HepG2 (cell line): Measurements from ENCODE around the gene USP19. TPM values are rescaled to one million over a fixed set of nuclear protein-coding genes. Genes with fewer than 3 reads are reported as not detected.

ENCODE experiments used
- DR1 ChIP-seq: sonication (generic); formaldehyde crosslinking; IDR thresholded peaks from 2 replicates; pipeline ENCODE4 v1.8.0; 2021; ENCODE audit warnings: mild to moderate bottlenecking, missing genetic modification reagents, inconsistent platforms
- EP300 ChIP-seq, 3 experiments: sonication (generic) in 1 of 3; formaldehyde crosslinking in 1 of 3; IDR thresholded peaks; 2 replicates each; pipeline versions ENCODE4 v1.5.1 to v1.6.1; 2011 to 2020; ENCODE audit warnings: low read depth in 2 of 3, low read length in 2 of 3, borderline replicate concordance in 1 of 3, improper control_type of control experiment in 1 of 3, mild to moderate bottlenecking in 1 of 3, missing genetic modification reagents in 1 of 3, moderate library complexity in 1 of 3
- HMG20B ChIP-seq: conservative IDR thresholded peaks from 2 replicates; pipeline ENCODE4 v1.6.1; 2016; ENCODE audit warnings: missing genetic modification reagents, missing compliant biosample characterization
- HMGA1 ChIP-seq: sonication (generic); formaldehyde crosslinking; conservative IDR thresholded peaks from 2 replicates; pipeline ENCODE4 v1.4.0; 2020; ENCODE audit warnings: missing genetic modification reagents
- KDM5A ChIP-seq: fragments of 200-600 bp; sonication (generic); IDR thresholded peaks from 2 replicates; pipeline ENCODE4 v1.7.0; 2018; ENCODE audit warnings: antibody characterized with exemption, mild to moderate bottlenecking, low read length, borderline replicate concordance
- MAFK ChIP-seq, 2 experiments: IDR thresholded peaks in 1 of 2; conservative IDR thresholded peaks in 1 of 2; 2 replicates each; pipeline ENCODE4 v1.6.1; 2011; ENCODE audit warnings: improper control_type of control experiment in 2 of 2, low read length in 2 of 2
- MBD4 ChIP-seq: IDR thresholded peaks from 2 replicates; pipeline ENCODE4 v1.6.1; 2012; ENCODE audit warnings: low read length, inconsistent platforms, borderline replicate concordance
- NCOA2 ChIP-seq: sonication (generic); formaldehyde crosslinking; IDR thresholded peaks from 2 replicates; pipeline ENCODE4 v1.8.0; 2022; ENCODE audit warnings: inconsistent platforms
- NFIB ChIP-seq: sonication (generic); formaldehyde crosslinking; IDR thresholded peaks from 2 replicates; pipeline ENCODE4 v1.9.0; 2021; ENCODE audit warnings: missing genetic modification reagents, mild to moderate bottlenecking, borderline replicate concordance
- RARA ChIP-seq: IDR thresholded peaks from 2 replicates; pipeline ENCODE4 v1.6.1; 2016; ENCODE audit warnings: missing genetic modification reagents, missing compliant biosample characterization
- SMYD3 ChIP-seq: sonication (generic); formaldehyde crosslinking; IDR thresholded peaks from 2 replicates; pipeline ENCODE4 v1.8.1; 2023; ENCODE audit warnings: mild to moderate bottlenecking, missing genetic modification reagents
- ZHX1 ChIP-seq: sonication (generic); formaldehyde crosslinking; IDR thresholded peaks from 2 replicates; pipeline ENCODE4 v1.8.1; 2022; ENCODE audit warnings: low read depth, mild to moderate bottlenecking, missing genetic modification reagents
- ZNF251 ChIP-seq: sonication (generic); formaldehyde crosslinking; IDR thresholded peaks from 2 replicates; pipeline ENCODE4 v1.9.0; 2021; ENCODE audit warnings: mild to moderate bottlenecking, missing genetic modification reagents
- ZNF331 ChIP-seq: sonication (generic); formaldehyde crosslinking; IDR thresholded peaks from 2 replicates; pipeline ENCODE4 v1.4.0; 2020; ENCODE audit warnings: missing genetic modification reagents
- ZNF354B ChIP-seq: sonication (generic); formaldehyde crosslinking; IDR thresholded peaks from 2 replicates; pipeline ENCODE4 v1.8.0; 2022; ENCODE audit warnings: mild to moderate bottlenecking, missing genetic modification reagents
- ZNF496 ChIP-seq: sonication (generic); formaldehyde crosslinking; IDR thresholded peaks from 2 replicates; pipeline ENCODE4 v1.8.1; 2023; ENCODE audit warnings: mild to moderate bottlenecking, moderate library complexity, missing genetic modification reagents; ENCODE audit not compliant: insufficient replicate concordance
- ZNF530 ChIP-seq: sonication (generic); formaldehyde crosslinking; IDR thresholded peaks from 2 replicates; pipeline ENCODE4 v1.5.0; 2020; ENCODE audit warnings: low read depth, mild to moderate bottlenecking, missing genetic modification reagents
- polyA plus RNA-seq, 8 experiments: library from polyadenylated mRNA; depleted of rRNA in 3 of 8; stranded (reverse) in 7 of 8; unstranded in 1 of 8; fragments of >200 nt; fragmentation: Illumina TruSeq in 4 of 8; extraction: Trizol in 4 of 8; gene quantifications; 2 replicates each; pipeline versions ENCODE4 v1.2.1 to v1.2.3, GENCODE V29; 2011 to 2016; ENCODE audit warnings: low read depth in 4 of 8, missing spikeins in 1 of 8, mixed read lengths in 1 of 8; ENCODE audit not compliant: insufficient read depth in 1 of 8
- total RNA-seq, 5 experiments: library from RNA; depleted of rRNA; stranded (reverse); fragments of >200 nt; fragmentation: Illumina TruSeq; extraction: Trizol; gene quantifications; 2 replicates each; pipeline ENCODE4 v1.2.3, GENCODE V29; 2016; ENCODE audit warnings: low read depth in 1 of 5
- TF ChIP-seq, protein P1 (sequence below): sonication (generic); formaldehyde crosslinking; IDR thresholded peaks from 2 replicates; pipeline ENCODE4 v1.5.0; 2020; ENCODE audit warnings: missing genetic modification reagents
- TF ChIP-seq, protein P2 (sequence below): sonication (generic); formaldehyde crosslinking; IDR thresholded peaks from 2 replicates; pipeline ENCODE4 v1.5.0; 2020; ENCODE audit warnings: mild to moderate bottlenecking, missing genetic modification reagents
- TF ChIP-seq, protein P3 (sequence below): sonication (generic); formaldehyde crosslinking; IDR thresholded peaks from 2 replicates; pipeline ENCODE4 v1.8.0; 2022; ENCODE audit warnings: low read depth, missing genetic modification reagents

Gene USP19
- total and polyA plus RNA-seq, 2 of the 13 experiments (the other 11 are each of a cell fraction or from before 2014, with no cell fraction given), result 28.3 to 31.7 TPM

DNA sequence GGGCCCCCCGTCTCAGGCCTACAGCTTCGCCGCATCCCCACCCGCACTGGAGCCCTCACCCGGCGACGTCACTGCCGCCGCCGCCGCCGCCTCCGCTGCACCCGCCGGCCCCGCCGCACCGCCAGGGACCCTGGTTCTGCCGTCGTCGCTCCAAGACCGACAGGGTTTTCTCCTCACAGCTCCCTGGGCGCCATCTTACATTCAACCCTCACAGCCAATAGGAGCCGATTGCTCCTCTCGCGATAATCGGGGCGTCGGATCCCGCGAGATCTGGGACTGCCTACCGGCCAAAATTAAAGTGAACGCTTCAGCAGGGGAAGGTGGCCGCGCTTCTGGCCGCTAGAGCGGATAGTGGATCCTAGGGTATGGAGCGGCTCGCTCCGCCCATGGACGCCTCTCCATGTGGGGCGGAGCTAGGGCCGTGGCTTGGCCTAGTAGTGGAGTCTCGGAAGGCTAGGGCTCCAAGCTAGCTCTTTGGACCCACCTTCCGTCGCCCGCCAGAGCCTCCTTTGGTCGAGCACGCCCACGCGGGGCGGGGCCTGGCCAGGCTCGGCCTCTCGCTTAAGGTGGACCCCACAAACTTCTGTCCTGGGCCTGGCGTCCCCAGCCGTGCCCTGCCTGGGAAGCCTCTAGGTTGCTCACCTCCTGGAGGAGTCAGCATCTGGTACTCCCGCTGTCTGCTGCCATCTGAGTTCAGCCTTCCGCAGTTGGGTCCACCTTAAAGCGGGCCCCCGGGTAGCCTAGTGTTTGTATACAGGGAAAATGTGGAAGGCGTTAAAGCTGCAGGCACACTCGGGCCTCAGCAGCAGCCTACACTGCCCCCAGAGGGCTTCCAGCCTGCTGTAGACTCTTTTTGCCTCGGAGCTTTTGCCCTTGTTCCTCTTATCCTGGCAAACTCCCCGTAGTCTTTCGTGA lies 26.5 kb downstream of the USP19 start, which contains the start of gene QRICH1 (continued):
- TF ChIP-seq, protein P1, sequence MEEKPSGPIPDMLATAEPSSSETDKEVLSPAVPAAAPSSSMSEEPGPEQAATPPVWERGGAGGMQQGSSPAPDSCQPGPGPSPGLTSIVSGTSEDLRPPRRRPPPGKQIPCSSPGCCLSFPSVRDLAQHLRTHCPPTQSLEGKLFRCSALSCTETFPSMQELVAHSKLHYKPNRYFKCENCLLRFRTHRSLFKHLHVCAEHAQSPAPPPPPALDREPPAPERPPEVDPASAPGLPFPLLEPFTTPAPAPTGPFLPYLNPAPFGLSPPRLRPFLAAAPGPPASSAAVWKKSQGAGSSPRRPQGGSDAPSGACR (CRISPR knock-in tag), result no peak
- TF ChIP-seq NFIB (CRISPR knock-in tag) (no peak), MAFK (conservative IDR thresholded peaks at IDR 0.05 in 1 of 2, IDR thresholded peaks at IDR 0.05 in 1 of 2; ENCODE audit: low read length in 2 of 2) (no peak), ZNF530 (CRISPR knock-in tag) (no peak), DR1 (CRISPR knock-in tag) (peak; percentile 49; the same call in 1 of the 2 replicates), MBD4 (no peak), EP300 (IDR thresholded peaks at IDR 0.05; ENCODE audit: low read depth in 2 of 2, low read length in 2 of 2) (no peak; a peak in 1 of 4 replicates), EP300 (CRISPR knock-in tag; IDR thresholded peaks at IDR 0.05; ENCODE audit: borderline replicate concordance) (no peak), HMGA1 (CRISPR knock-in tag) (no peak), RARA (CRISPR knock-in tag) (no peak; the same call in 1 of the 2 replicates), SMYD3 (CRISPR knock-in tag) (0 out of 2 replicates have a peak, but pooled peaks have one; percentile 35), KDM5A (peak; percentile 94), ZNF354B (CRISPR knock-in tag) (no peak), ZHX1 (CRISPR knock-in tag) (0 out of 2 replicates have a peak, but pooled peaks have one; percentile 58), ZNF496 (no peak), HMG20B (CRISPR knock-in tag) (no peak), ZNF251 (CRISPR knock-in tag) (no peak; the same call in 1 of the 2 replicates), NCOA2 (CRISPR knock-in tag) (no peak; the same call in 1 of the 2 replicates), ZNF331 (peak; percentile 37; the same call in 1 of the 2 replicates)
- TF ChIP-seq, protein P2, sequence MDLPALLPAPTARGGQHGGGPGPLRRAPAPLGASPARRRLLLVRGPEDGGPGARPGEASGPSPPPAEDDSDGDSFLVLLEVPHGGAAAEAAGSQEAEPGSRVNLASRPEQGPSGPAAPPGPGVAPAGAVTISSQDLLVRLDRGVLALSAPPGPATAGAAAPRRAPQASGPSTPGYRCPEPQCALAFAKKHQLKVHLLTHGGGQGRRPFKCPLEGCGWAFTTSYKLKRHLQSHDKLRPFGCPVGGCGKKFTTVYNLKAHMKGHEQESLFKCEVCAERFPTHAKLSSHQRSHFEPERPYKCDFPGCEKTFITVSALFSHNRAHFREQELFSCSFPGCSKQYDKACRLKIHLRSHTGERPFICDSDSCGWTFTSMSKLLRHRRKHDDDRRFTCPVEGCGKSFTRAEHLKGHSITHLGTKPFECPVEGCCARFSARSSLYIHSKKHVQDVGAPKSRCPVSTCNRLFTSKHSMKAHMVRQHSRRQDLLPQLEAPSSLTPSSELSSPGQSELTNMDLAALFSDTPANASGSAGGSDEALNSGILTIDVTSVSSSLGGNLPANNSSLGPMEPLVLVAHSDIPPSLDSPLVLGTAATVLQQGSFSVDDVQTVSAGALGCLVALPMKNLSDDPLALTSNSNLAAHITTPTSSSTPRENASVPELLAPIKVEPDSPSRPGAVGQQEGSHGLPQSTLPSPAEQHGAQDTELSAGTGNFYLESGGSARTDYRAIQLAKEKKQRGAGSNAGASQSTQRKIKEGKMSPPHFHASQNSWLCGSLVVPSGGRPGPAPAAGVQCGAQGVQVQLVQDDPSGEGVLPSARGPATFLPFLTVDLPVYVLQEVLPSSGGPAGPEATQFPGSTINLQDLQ (CRISPR knock-in tag), result no peak; the same call in 1 of the 2 replicates
- TF ChIP-seq, protein P3, sequence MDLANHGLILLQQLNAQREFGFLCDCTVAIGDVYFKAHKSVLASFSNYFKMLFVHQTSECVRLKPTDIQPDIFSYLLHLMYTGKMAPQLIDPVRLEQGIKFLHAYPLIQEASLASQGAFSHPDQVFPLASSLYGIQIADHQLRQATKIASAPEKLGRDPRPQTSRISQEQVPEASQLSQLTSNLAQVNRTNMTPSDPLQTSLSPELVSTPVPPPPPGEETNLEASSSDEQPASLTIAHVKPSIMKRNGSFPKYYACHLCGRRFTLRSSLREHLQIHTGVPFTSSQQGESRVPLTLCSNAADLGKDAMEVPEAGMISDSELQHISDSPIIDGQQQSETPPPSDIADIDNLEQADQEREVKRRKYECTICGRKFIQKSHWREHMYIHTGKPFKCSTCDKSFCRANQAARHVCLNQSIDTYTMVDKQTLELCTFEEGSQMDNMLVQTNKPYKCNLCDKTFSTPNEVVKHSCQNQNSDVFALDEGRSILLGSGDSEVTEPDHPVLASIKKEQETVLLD, result peak; percentile 19; the same call in 1 of the 2 replicates
